ENCODE measurements around the gene SLC5A5.

The SLC5A5 gene

DNA sequence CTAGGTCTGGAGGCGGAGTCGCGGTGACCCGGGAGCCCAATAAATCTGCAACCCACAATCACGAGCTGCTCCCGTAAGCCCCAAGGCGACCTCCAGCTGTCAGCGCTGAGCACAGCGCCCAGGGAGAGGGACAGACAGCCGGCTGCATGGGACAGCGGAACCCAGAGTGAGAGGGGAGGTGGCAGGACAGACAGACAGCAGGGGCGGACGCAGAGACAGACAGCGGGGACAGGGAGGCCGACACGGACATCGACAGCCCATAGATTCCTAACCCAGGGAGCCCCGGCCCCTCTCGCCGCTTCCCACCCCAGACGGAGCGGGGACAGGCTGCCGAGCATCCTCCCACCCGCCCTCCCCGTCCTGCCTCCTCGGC is at the start of gene SLC5A5:
TSS of gene SLC5A5 (plus strand) at position 68 of the 373 bp plus-strand sequence. CDS start 375 bp downstream, outside the sequence.
- FAIRE-seq, result no peak

DNA sequence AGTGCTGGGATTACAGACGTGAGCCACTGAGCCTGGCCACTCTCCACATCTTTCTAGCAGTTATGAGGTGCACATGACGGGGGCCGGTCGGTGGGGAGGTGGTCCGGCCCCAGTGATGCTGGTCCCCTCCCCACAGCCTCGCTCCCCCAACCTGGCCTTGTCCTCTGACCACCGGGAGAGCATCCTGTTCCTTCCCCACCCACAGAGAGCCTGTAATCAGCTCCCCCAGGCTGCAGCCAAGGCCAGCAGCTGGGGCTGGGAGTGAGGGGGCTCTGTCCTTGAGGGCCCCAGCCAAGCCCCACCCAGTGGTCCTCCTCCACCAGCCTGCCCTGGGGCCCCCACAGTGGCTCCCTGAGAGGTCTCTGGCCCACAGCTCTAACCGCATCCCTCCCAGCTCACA is 47.4 kb upstream of the SLC5A5 start:
- FAIRE-seq, result no peak

DNA sequence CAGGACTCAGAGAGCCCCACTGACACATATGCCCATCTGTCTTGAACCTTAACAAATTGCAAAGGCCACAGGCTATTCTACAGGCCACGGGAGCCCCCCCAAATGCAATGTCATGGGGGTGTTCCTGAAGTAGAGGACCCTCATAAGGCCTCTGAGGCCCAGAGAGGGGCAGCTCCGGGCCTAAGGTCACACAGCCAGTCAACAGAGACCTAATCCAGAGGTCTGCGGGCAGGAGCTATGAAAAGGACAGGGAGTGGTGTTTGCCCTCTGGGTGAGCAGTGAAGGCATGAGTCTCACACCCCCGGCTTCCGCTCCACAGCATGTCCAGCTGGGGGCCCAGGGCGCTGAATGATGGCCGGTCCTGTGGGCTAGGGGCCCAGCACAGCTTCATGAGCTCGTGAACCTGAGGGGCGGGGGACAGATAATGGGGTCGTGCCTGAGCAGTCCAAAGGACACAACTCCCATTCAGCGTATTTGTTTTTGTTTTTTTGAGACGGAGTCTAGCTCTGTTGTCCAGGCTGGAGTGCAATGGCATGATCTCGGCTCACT is 45.2 kb upstream of the SLC5A5 start:
- FAIRE-seq, result no peak

DNA sequence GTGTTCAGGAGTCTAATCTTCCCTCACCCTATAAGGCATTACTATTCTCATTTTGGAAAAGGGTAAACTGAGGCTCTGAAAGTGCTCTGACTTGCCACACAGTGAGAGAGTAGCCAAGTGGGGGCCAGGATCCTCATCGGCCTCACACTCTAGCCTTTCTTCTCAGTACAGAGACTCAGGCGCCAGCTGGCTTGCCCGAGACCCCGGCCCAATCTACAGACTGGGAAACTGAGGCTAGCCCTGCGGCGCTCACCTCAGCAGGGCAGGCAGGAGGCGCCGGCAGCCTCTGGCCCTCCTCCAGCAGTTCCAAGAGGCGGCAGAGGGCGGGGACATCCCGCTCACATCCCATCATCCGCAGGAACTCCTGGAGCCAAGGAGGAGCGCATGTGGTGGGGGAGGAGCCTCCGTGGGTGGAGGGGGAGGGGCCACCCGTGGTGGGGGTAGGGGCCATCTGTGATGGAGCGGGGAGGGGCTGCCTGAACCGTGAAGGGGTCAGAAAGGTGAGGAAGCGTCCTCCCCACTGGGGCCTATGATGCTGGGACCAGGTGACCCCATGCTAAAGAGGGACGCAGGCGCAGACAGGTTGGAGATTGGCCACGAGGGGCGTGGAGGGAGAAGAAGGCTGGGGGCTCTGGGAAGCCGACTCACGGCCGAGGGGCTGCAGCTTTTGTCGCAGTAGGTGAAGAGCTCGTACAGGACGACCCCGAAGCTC is 41.7 kb upstream of the SLC5A5 start:
- FAIRE-seq, result no peak

DNA sequence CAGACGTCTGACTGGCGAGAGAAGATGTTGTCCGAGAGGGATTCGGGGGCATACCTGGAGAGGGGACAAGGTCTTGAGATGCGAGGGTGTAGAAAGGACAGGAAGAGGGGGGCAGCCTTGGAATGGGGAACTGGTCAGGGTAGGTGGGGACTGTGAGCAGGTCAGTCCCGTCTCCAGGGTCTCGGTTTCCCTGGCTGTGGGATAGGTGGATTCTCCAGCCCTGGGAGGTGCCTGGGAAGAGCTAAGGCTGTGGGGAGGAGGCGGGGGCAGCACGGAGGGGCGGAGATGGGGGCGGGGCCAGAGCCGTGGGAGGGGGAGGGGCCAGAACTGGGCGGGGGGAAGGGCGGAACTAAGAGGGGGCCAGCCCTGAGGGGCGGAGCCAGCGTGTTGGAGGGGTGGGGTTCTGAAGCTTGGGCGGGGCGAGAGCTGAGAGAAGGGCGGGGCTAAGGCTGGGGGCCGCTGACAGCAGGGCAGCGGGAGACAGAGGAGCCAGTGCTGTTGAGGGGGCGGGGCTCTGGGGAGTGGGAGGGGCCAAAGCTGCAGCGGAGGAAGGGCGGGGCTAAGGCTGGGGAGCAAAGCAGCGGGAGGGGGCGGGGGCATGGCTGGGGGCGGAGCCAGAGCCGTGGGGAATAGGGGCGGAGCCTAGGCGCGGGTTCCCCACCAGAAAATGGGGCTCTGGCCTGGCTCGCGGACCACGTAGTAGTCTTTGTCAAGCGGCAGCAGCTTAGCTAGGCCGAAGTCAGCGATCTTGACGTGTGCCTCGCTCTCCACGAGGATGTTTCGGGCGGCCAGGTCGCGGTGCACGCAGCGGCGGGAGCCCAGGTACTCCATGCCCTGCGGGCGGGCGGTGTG is 41.0 kb upstream of the SLC5A5 start:
- no peak for FAIRE-seq

DNA sequence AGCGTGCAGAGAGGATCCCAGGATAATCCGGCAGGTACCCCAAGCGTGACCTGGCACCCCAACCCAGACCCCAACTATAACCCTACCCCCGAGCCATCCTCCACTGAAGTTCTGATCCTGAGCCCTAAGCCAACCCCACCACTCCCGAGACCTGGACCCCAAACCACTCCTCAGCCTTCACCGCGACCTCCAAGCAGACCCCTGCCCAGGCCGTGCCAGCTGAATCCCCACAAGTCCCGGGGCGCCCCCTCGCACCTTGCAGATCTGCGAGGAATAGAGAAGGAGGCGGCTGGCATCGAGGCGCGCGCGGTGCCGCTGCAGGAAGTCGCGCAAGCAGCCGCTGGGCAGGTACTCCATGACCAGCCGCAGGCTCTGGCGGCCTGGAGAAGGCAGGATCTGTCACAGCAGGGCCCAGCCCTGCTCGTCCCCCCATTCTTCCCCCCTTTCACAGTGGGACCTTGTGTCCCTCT is 40.3 kb upstream of the SLC5A5 start:
- no peak for FAIRE-seq

DNA sequence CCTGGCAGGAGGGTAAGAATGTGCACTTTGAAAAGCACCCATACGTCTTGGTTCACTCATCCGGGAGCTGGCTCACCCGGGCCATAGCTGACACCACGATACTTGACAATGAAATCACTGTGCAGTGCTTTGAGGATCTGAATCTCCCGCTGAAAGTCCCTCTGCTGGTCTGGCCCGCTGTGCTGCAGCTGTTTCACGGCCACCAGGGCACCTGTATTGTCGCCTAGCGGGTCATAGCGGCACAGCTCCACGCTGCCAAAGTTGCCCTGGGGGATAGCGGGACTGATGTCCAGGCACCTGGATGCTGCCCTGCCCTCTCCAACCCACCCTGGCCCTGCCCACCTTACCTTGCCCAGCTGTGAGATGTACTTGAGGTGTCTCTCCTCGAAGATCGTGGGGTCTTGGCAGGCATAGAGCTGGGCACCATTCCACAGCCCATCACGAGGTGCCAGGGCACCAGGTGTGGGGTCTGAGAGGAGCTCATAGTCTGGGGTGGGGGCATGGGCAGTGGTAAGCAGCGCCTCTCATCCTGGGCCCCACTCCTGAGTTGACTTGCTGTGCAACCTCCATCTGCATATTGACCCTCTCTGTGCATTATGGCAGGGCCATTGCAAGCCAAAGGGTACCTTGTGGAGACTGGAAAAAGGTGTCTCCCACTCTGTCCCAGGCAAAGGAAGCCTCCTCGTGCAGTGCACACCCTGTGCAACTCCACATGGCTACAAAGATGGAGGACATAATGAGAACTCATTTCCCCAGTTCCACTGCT is 39.1 kb upstream of the SLC5A5 start:
- FAIRE-seq, result no peak

DNA sequence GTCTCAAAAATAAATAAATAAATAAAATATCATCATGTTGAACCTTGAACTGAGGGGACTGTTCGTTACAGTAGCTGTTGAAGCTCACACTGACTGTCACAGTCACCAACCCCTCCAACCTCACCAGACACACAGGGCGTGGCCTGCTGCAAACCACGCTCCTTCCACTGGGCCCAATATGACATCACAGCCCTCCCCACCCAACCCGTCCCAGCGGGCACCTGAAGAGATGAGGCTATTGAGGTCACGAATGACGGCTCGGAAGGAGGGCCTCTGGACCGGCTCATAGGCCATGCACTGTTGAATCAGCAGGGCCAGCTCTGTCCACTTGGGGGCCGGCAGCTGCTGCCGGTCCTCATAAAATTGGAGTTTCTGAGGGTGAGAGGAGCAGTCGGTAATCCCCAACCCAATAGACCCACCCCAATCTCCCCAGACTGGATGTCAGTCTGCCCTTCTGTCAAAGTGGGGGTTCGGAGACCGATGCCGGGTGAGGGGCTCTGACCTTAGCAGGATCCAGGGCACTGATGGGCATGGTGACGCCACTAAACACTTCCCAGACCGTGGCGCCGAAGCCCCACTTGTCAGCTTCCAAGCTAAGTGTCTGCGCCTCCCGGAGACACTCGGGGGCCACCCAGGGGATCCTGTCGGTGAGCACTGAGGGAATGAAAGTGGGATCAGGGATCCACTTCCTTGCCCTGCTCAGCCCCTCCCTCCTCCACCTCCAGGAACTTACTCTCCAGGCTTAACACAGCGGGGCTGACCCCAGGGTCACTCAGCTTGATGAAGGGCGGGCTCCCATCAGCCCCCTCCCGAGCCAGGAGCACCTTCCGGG is 37.2 kb upstream of the SLC5A5 start:
- no peak for FAIRE-seq

DNA sequence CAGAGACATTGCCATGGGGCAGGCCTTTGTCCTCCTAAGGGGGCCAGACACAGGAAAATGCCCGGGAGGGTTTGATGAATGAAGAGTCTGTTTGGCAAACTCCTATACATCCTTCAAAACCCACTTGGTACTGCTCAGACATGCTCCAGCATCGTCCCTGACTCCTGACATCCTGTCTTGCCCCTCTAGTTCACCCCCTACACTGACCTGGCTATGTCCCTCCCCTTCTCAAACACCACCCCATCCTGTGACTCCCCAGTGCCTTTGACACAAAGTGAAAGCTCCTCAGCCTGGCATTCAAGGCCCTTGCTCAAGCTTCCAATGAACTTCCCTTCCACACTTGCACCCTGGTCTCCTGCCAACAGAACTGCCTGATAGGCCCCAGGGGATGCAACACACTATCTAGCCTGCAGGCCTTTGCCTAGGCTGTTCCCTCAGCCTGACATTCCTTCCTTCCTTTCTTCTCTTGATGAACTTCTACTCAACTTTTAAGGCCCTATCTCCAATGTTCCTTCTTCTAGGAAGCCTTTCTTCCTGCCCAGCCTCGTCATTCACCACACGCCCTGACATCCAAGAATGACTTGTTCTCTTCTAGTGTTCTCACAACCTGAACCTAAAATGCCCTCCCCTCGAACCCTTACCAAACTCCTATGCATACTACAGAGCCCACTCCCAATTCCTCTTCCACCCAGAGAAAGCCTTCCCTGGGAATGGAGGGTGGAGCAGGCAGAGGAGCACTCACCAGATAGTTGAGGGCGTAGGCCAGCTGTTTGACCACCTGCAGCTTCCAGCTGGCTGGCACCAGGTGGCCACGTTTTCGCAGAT is 36.4 kb upstream of the SLC5A5 start:
- FAIRE-seq, result no peak

DNA sequence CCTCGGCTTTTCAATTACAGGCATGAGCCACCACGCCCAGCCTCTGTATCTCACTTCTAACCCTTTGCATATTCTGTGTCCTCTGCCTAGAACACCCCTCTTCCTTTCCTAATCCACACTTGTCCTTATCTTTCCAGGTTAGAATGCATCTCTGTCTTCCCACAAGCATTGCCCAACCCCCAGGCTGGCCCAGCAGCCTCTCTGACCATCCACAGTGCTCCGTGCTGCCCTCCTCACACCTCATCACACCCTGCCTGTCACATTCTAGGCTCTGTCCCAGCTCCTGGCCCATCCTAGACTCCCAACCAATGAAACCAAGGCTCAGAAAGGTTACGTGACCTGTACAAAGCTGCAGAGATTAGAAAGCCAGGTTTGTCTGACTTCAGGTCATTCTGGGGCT is 35.2 kb upstream of the SLC5A5 start:
- no peak for FAIRE-seq

DNA sequence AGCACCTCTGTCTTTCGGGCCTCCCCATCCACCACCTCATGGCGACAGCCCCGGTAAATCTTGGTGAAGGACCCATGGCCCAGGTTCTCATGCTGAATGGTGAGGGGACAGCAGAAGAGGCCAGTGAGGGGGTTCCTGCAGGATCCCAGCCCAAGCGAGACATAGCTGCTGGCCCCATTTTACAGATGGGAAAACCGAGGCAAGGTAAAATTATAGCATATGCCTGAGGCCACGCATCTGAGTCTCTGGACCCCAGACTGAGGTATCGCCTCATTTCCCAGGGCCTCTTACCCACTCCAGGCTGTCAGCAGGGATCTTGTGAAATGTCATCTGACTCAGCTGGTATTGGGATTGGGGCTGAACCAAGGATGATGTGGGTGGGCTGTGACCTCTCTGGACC is 33.8 kb upstream of the SLC5A5 start:
- no peak for FAIRE-seq

DNA sequence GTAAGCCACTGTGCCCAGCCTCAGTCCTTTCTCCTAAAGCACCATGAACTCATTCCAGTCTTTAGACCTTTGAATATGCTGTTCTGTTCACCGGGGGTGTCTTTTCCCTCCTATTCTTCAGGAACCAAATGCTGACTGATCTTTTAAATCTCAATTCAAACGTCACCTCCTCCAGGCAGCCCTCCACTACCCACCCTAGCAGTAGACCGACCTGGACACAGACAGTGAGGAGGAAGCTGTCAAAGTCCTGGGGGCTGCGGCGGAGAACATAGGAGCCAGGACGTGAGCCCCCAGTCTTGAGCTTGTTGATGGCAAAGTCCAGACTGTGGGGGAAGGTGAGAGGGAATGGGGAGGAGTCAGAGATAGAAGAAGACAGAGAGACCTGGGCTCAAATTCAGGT is 31.7 kb upstream of the SLC5A5 start:
- FAIRE-seq, result no peak

DNA sequence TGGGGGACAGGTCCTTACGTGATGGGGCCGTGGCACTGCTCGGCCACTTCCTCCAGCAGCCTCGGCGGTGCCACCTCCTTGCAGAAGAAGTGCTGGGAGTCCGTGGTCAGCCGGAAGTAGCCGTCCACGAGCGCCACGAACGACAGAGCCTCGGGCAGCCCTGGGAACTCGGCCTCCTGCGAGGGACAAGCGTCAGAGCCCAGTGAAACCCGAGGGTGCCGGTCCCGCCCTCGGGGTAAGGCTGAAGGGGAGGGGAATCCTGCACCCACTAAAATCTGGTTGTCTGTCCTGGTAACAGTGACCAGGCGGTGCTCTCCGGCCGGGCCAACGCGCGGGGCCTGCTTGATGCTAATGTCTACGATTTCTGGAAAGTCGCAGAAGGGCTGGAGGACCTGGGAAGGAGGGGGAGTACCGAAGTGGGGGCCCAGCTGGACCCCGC is 30.4 kb upstream of the SLC5A5 start:
- FAIRE-seq, result no peak

DNA sequence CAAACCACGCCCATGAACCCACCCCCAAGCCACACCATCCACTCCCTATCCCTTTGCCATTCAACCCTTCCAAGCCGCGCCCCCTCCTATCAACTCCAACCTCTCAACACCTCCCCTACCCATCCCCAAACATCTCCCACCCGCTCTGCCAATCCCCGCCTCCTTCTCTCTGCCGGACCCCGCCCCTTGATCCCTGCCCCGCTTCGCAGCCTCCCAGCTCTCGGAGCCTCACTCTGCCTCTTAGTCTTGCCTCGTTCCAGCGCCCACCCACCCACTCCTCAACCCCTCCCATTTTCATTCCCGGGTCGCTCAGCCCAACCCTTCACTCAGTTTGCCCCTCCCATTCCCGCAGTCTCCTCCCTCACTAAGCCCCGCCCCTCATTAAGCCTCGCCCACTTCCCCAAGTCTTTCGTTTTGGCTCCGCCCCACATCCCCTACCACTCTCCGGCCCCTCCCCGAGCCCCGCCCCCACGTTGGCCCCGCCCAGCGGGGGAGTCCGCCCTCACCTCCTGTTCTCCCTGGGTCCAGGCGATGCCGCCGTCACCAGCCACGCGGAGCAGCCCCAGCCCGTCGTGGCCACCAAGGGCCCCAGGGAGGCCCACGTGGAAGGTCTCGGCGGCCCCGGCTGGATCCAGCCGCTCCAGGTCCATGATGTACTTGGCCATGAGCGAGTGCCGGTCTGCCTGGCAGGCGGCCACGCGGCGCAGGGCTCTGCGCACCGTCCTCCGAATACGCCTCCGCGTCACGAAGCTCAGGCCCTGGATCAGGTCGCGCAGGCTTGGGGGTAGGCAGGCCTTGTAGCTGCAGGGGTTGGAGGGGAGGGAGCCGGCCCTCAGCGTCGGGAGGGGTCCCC is 29.7 kb upstream of the SLC5A5 start:
- peak; percentile 88 for FAIRE-seq

DNA sequence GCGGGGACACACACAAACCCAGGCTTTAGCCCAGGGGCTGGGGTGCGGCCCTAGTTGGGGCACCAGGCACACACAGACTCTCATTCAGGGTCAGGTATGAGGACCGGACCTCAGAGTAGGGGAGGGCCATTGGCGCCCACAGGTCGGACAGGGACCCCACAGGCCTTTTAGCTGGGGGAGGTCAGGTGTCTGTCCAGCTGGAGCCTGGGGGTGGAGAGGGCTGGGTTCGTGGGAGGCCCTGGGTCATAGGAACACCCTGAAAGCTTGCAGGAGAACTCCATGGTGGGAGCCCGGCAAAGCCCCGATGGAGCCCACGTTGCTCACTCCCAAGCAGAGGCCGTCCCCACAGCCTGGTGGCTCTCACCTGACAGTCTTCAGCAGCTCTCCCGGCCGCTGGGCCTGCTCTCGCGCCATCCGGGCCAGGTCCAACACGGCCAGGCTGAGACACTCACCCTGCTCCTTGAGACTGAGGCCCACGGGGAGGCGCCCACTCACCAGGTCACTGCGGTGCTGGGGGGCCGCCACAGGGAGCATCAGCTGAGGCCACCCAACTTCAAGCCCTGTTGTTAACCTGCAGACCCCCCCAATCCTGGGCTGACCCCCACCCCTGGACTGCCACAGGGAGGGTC is 29.0 kb upstream of the SLC5A5 start:
- no peak for FAIRE-seq

DNA sequence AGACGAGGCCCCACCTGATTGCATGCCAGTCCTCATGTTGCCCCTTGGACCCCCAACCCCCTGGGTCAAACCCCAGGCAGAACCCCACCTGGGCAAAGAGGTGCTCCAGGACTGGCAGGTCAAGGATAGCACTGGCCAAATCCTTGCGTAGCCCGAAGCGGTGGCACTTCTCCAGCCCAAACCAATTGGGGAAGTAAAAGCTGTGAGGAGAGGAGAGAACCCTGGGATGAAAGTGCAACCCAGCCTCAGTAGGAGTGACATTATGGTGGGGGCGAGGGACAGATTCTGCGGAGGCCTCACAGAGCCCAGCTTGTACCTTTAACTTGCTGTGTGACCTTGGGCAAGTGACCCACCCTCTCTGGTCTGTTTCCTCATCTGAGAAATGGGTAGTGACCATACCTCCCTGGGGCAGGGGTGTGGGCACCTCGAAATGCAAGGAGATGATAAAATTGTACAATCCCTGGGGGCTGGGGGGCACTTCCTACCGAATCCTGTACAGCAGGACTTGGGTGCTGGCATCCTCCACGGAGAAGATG is 28.4 kb upstream of the SLC5A5 start:
- no peak for FAIRE-seq

DNA sequence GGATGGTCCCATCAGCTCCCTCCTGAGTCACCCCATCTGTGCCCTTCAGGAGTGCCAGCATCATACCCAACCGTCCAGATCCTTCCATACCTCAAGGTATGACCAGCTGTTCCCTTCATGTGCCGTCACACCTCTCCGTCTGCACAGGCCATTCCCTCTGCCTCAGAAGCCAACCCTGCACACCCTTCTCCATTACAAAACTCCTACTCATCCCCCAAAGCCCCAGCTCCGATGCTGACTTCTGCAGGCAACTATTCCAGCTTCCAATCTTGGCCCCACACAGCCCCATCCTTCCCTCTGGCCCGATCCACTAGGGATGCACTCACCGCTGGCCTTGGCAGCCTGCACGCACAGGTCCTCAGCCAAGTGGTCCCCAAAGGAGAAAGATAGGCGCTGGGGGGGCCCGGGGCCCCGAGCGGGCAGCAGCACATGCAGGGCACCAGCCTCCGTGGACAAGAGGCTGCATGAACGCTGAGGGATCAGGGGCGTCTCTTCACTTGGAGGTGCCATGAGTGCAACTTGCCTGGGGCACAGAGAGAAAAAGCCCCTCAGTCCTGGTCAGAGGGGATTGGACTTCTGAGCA is 27.7 kb upstream of the SLC5A5 start:
- no peak for FAIRE-seq

DNA sequence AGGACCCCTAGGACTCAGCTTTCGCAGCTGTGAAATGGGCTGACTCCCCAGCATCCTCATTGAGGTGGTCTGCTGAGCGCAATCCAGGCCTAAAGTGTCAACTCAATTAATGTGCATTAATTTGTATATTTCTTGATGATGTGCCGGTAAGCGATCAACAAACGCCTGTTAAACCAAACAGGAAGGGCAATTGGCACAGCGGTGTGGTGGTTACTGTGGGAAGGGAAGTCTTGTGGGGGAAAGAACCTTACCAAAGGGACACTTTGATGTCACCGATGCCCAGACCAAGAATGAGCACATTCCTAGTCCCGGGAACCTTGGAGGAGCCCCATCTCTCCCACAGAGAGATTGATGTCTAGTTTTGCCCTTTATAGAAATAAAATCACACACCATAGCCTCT is 25.6 kb upstream of the SLC5A5 start:
- FAIRE-seq, result no peak
